ENCODE measurements around the gene TENM4. TPM values are rescaled to one million over a fixed set of nuclear protein-coding genes. Genes with fewer than 3 reads are reported as not detected.

The TENM4 gene
- total RNA-seq, 1 donor from 2014 or later, result 43.2 TPM

DNA sequence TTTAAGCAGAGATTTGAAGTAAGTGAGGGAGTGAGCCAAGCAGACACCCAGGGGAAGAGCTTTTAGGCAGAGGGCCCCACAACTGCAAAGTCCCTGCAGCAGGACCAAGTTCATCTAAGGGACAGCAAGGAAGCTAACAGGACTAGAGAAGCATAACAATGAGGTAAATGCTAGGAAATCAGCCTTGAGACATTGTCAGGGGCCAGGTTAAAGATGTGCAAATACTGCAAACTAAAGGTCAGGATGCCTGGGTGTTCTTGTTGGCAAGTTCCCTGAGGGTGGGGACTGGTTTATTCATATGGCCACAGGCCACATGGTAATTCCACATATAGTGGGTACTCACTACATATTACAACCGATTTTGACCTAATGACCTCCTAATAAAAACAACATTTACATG is 467.0 kb downstream of the TENM4 start:
- DNase-seq (ENCODE audit: low read depth, low spot score), result no peak
- Mint-ChIP-seq H3K4me3 (no peak overlapping the region), H3K27me3 (ENCODE audit: low read depth) (no peaks in the 10 kb centered on the region), H3K36me3 (ENCODE audit: low read depth) (no peaks in the 10 kb centered on the region), H3K9me3 (peaks cover 5% of the 10 kb centered on the region), H3K4me1 (no peaks in the 10 kb centered on the region), H3K27ac (ENCODE audit: unreplicated experiment) (no peak overlapping the region)
- TF ChIP-seq, protein P1, sequence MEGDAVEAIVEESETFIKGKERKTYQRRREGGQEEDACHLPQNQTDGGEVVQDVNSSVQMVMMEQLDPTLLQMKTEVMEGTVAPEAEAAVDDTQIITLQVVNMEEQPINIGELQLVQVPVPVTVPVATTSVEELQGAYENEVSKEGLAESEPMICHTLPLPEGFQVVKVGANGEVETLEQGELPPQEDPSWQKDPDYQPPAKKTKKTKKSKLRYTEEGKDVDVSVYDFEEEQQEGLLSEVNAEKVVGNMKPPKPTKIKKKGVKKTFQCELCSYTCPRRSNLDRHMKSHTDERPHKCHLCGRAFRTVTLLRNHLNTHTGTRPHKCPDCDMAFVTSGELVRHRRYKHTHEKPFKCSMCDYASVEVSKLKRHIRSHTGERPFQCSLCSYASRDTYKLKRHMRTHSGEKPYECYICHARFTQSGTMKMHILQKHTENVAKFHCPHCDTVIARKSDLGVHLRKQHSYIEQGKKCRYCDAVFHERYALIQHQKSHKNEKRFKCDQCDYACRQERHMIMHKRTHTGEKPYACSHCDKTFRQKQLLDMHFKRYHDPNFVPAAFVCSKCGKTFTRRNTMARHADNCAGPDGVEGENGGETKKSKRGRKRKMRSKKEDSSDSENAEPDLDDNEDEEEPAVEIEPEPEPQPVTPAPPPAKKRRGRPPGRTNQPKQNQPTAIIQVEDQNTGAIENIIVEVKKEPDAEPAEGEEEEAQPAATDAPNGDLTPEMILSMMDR (conservative IDR thresholded peaks at IDR 0.05), result no peak

DNA sequence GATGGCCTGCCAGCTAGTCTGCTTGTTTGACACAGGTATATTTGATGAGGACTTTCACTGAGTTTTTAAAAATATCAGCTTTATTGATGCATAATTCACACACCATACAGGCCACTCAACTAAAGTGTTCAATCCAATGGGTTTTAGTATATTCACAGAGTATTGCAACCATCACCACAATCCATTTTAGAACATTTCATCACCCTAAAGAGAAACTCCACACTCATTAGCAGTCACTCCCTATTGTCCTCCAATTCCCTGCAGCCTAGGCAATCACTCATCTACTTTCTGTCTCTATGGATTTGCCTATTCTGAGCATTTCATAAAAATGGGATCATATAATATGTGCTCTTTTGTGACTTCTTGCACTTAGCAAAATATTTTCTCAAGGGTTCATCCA is 468.2 kb downstream of the TENM4 start:
- no peak overlapping the region for H3K4me3 Mint-ChIP-seq
- H3K36me3 Mint-ChIP-seq (ENCODE audit: low read depth), result no peaks in the 10 kb centered on the region
- peaks cover 2% of the 10 kb centered on the region for H3K9me3 Mint-ChIP-seq
- H3K27me3 Mint-ChIP-seq (ENCODE audit: low read depth), result peaks cover 6% of the 10 kb centered on the region
- no peaks in the 10 kb centered on the region for H3K4me1 Mint-ChIP-seq
- TF ChIP-seq, protein P1 (conservative IDR thresholded peaks at IDR 0.05), result no peak
- DNase-seq (ENCODE audit: low read depth, low spot score), result no peak
- no peak overlapping the region for H3K27ac Mint-ChIP-seq (ENCODE audit: unreplicated experiment)

DNA sequence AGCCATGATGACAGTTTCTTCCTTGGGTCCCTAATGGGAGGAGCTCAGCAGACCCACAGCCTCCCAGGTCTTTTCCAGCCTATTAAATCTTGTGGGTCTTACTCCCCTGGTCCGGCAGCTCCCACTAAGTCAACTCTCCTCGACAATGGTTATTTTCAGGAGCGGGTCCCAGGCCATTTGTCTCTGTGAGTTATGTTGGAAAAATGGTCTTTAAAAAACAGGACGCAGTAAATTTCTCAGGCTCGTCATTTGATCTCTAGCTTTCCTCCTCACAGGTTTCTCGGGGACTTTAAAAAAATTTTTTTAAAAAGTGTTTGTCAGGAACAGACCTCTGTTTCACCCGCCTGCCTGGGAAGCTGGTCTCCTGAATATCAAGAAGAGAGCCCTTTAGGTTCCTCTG is 468.7 kb downstream of the TENM4 start:
- Mint-ChIP-seq H3K36me3 (ENCODE audit: low read depth) (no peaks in the 10 kb centered on the region), H3K4me1 (no peaks in the 10 kb centered on the region), H3K27me3 (ENCODE audit: low read depth) (peaks cover 6% of the 10 kb centered on the region), H3K4me3 (no peak overlapping the region), H3K27ac (ENCODE audit: unreplicated experiment) (no peak overlapping the region), H3K9me3 (no peaks in the 10 kb centered on the region)
- no peak for DNase-seq (ENCODE audit: low read depth, low spot score)
- TF ChIP-seq, protein P1 (conservative IDR thresholded peaks at IDR 0.05), result no peak

DNA sequence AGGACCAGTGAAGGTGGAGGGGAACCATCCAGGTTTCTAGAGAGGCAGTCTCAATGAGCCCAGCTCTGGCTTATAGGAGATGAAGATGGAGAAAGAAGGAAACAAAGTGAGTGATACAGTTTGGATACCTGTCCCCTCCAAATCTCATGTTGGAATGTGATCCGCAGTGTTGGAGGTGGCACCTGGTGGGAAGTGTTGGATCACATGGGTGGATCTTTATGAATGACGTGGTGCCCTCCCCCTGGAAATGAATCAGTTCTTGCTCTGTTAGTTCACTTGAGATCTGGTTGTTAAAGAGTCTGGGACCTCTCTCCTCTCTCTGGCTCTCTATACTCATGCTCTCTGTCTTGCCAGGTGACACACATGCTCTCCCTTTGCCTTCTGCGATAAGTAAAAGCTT is 473.0 kb downstream of the TENM4 start:
- Mint-ChIP-seq H3K4me3 (no peak overlapping the region), H3K9me3 (no peaks in the 10 kb centered on the region), H3K4me1 (peaks cover under 1% of the 10 kb centered on the region), H3K27me3 (ENCODE audit: low read depth) (peaks cover 12% of the 10 kb centered on the region), H3K36me3 (ENCODE audit: low read depth) (no peaks in the 10 kb centered on the region), H3K27ac (ENCODE audit: unreplicated experiment) (no peak overlapping the region)
- no peak for DNase-seq (ENCODE audit: low read depth, low spot score)
- TF ChIP-seq, protein P1 (conservative IDR thresholded peaks at IDR 0.05), result no peak

DNA sequence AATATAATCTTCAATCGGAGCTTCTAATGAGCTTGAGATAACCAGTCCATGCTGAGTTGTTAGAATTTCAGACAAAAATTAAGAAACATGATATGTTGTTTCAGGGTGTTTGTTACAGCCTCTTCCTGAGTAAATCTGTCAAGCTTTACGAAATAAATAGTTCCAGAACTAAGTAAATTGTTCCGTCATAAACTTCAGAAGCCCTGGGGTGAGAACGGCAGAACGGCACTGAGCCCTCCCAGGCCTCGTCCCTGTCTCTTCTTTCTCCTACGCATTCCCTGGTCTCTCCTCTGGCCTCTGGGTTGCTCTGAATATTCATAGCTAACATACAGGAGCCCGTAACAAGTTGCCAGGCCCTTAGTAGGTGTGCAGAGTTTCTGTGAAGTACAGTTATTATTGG is 475.4 kb downstream of the TENM4 start:
- no peak for DNase-seq (ENCODE audit: low read depth, low spot score)
- Mint-ChIP-seq H3K9me3 (no peaks in the 10 kb centered on the region), H3K36me3 (ENCODE audit: low read depth) (no peaks in the 10 kb centered on the region), H3K27ac (ENCODE audit: unreplicated experiment) (no peak overlapping the region), H3K4me3 (peak overlapping the region; percentile 37), H3K27me3 (ENCODE audit: low read depth) (peaks cover 24% of the 10 kb centered on the region), H3K4me1 (peaks cover 19% of the 10 kb centered on the region)
- TF ChIP-seq, protein P1 (conservative IDR thresholded peaks at IDR 0.05), result no peak
